ENCODE results near the gene MRPL46. TPM values are rescaled to one million over a fixed set of nuclear protein-coding genes. Genes with fewer than 3 reads are reported as not detected.

MRPL46 gene
- total RNA-seq, 3 donors from 2014 or later, result 24.9 to 29.3 (median 27.7) TPM

GRCh38 chr15:88509964-88510363, 42.8 kb upstream of the MRPL46 start:
- no peak for TF ChIP-seq CTCF (IDR thresholded peaks at IDR 0.05)
- Histone ChIP-seq H3K4me3 (no peak overlapping the region), H3K4me1 (ENCODE audit: low read depth) (no peaks in the 10 kb centered on the region), H3K9me3 (no peaks in the 10 kb centered on the region), H3K36me3 (ENCODE audit: low read depth) (no peaks in the 10 kb centered on the region)
- ATAC-seq, result no peak
- intact Hi-C loops (cut with DNase I, micrococcal nuclease), result no loop called here
- DNase-seq, result no peak

GRCh38 chr15:88509321-88509720, 42.1 kb upstream of the MRPL46 start:
- intact Hi-C loops (cut with DNase I, micrococcal nuclease), result no loop called here
- no peaks in the 10 kb centered on the region for H3K9me3 ChIP-seq
- no peak overlapping the region for H3K4me3 ChIP-seq
- TF ChIP-seq CTCF (IDR thresholded peaks at IDR 0.05), result no peak
- no peaks in the 10 kb centered on the region for H3K4me1 ChIP-seq (ENCODE audit: low read depth)
- ATAC-seq, result no peak
- no peak for DNase-seq
- H3K36me3 ChIP-seq (ENCODE audit: low read depth), result no peaks in the 10 kb centered on the region

- H3K4me1 ChIP-seq (ENCODE audit: low read depth), result no peaks in the 10 kb centered on the region
- H3K9me3 ChIP-seq, result no peaks in the 10 kb centered on the region
- intact Hi-C loops (cut with DNase I, micrococcal nuclease), result no loop called here
- ATAC-seq, result no peak
- no peaks in the 10 kb centered on the region for H3K36me3 ChIP-seq (ENCODE audit: low read depth)
- TF ChIP-seq CTCF (IDR thresholded peaks at IDR 0.05), result no peak
- no peak for DNase-seq
- H3K4me3 ChIP-seq, result no peak overlapping the region
Observed at GRCh38 chr15:88506628-88507027, 39.4 kb upstream of the MRPL46 start.

- Histone ChIP-seq H3K4me3 (no peak overlapping the region), H3K9me3 (no peaks in the 10 kb centered on the region), H3K36me3 (ENCODE audit: low read depth) (no peaks in the 10 kb centered on the region), H3K4me1 (ENCODE audit: low read depth) (no peaks in the 10 kb centered on the region)
- intact Hi-C loops (cut with DNase I, micrococcal nuclease), result no loop called here
- DNase-seq (no peak), ATAC-seq (no peak)
- TF ChIP-seq CTCF (IDR thresholded peaks at IDR 0.05), result no peak
Observed at GRCh38 chr15:88505721-88506120, 38.5 kb upstream of the MRPL46 start.

GRCh38 chr15:88504445-88504844, 37.3 kb upstream of the MRPL46 start:
- TF ChIP-seq CTCF (IDR thresholded peaks at IDR 0.05), result no peak
- ATAC-seq, result no peak
- intact Hi-C loops (cut with DNase I, micrococcal nuclease), result no loop called here
- Histone ChIP-seq H3K9me3 (no peaks in the 10 kb centered on the region), H3K36me3 (ENCODE audit: low read depth) (no peaks in the 10 kb centered on the region), H3K4me1 (ENCODE audit: low read depth) (no peaks in the 10 kb centered on the region), H3K4me3 (no peak overlapping the region)
- DNase-seq, result no peak

GRCh38 chr15:88498996-88499395, 31.8 kb upstream of the MRPL46 start:
- no peak for ATAC-seq
- intact Hi-C loops (cut with DNase I, micrococcal nuclease), result no loop called here
- no peak overlapping the region for H3K4me3 ChIP-seq

More at GRCh38 chr15:88498996-88499395, 31.8 kb upstream of the MRPL46 start:
- H3K4me1 ChIP-seq (ENCODE audit: low read depth), result no peaks in the 10 kb centered on the region
- no peak for TF ChIP-seq CTCF (IDR thresholded peaks at IDR 0.05)
- no peaks in the 10 kb centered on the region for H3K9me3 ChIP-seq
- H3K36me3 ChIP-seq (ENCODE audit: low read depth), result no peaks in the 10 kb centered on the region
- no peak for DNase-seq

Measured in mucosa of descending colon (tissue), 3 donors.